Uterus (tissue), 4 donors: Measurements from ENCODE around the gene AMOTL1. TPM values are rescaled to one million over a fixed set of nuclear protein-coding genes. Genes with fewer than 3 reads are reported as not detected.

Experiments
- DNase-seq, 2 donors: peaks; one replicate each; pipeline ENCODE4 v3.0.0-alpha.2; 2019 to 2020
- H3K27ac ChIP-seq, 2 donors: fragments of 200-600 bp; sonication (generic); 1 replicate in 1 of 2; 2 replicates in 1 of 2; pipeline ENCODE4 v1.5.1; 2016 to 2018
- H3K27me3 ChIP-seq, 2 donors: fragments of 200-600 bp; sonication (generic); one replicate each; pipeline ENCODE4 v1.5.1; 2018 to 2019; ENCODE audit warnings: control low read depth in 1 of 2
- H3K36me3 ChIP-seq, 2 donors: fragments of 200-600 bp; sonication (generic); one replicate each; pipeline ENCODE4 v1.5.1; 2019; ENCODE audit warnings: control low read depth in 1 of 2
- H3K4me1 ChIP-seq, 2 donors: fragments of 200-600 bp; sonication (generic); one replicate each; pipeline ENCODE4 v1.5.1; 2018 to 2019; ENCODE audit warnings: control low read depth in 1 of 2
- H3K4me3 ChIP-seq, 2 donors: fragments of 200-600 bp; sonication (generic); 1 replicate in 1 of 2; 2 replicates in 1 of 2; pipeline ENCODE4 v1.5.1; 2018 to 2019; ENCODE audit warnings: mild to moderate bottlenecking in 1 of 2
- H3K9me3 ChIP-seq, 2 donors: fragments of 200-600 bp; sonication (generic); one replicate each; pipeline ENCODE4 v1.5.1; 2019; ENCODE audit warnings: control low read depth in 1 of 2
- CTCF ChIP-seq, 4 experiments: fragments of 200-600 bp in 2 of 4; fragments of 450-650 bp in 2 of 4; sonication (generic) in 2 of 4; IDR thresholded peaks; one replicate each; pipeline ENCODE4 v1.5.1; 2016 to 2019; ENCODE audit warnings: antibody characterized with exemption in 4 of 4, mild to moderate bottlenecking in 2 of 4, moderate library complexity in 1 of 4
- POLR2A ChIP-seq, 2 donors: fragments of 450-650 bp; IDR thresholded peaks; one replicate each; pipeline ENCODE4 v1.6.1; 2016; ENCODE audit warnings: antibody characterized with exemption in 2 of 2, mild to moderate bottlenecking in 1 of 2, moderate library complexity in 1 of 2
- intact Hi-C: fragments of 100-400 bp; cut with DNase I; formaldehyde crosslinking; loops from one replicate; pipeline ENCODE4 v1.15.1; 2023; ENCODE audit warnings: low total_unique reads
- total RNA-seq, 4 donors: library from RNA; depleted of rRNA in 3 of 4; stranded (reverse); fragments of >200 nt in 3 of 4; gene quantifications; one replicate each; pipeline versions ENCODE4 v1.1.0 to v1.2.4, GENCODE V29; 2014 to 2023
- donor health status: DM: yes; HTN: yes; CAD: no.

The AMOTL1 gene
- total RNA-seq, 4 donors from 2014 or later: 20.6 to 107 (median 41.5) TPM

DNA sequence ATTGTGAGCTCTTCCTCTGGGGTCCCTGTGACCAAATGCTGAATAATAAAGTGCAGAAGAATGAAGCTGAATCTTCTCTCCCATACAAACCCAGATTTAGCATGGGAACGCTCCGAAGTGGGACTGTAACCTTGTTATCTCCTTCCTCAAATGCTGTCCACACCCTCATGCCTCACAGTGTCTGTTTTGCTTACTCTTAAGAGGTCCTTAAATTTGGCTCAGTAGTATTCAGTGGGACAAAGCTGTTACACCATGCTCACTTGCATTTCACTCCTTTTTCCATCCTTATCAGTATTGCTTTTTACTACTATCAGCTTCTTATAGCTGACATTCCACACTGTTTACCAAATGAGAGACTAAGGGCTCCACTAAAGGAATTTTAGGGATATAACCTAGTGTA is 13.8 kb upstream of the AMOTL1 start:
- TF ChIP-seq CTCF (IDR thresholded peaks at IDR 0.05) (no peak), POLR2A (IDR thresholded peaks at IDR 0.05) (no peak)

DNA sequence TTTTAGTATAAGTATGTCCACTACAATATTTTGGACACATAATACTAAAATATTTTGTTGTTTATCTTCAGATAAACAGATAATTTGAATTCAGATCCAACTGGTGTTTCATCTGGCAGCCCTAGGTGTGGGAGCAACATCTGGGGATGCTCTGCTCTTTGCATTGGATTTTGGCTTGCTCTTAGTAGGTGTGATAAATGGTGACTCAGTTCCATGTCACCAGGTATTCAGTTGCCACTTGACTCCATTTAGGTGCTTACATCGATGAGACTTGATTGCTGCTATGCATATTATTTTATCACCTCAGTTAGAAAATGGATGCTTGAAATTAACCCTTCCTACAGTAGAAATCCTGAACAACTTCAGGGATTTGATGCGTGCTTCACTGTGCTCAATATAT is 13.3 kb upstream of the AMOTL1 start:
- no peak for DNase-seq
- TF ChIP-seq CTCF (IDR thresholded peaks at IDR 0.05): no peak
- TF ChIP-seq POLR2A (IDR thresholded peaks at IDR 0.05): no peak
- Histone ChIP-seq H3K36me3 (no peaks in the 10 kb centered on the region), H3K4me1 (no peaks in the 10 kb centered on the region), H3K9me3 (no peaks in the 10 kb centered on the region), H3K4me3 (no peak overlapping the region), H3K27ac (no peak overlapping the region), H3K27me3 (no peaks in the 10 kb centered on the region)
- intact Hi-C loops: no loop called here

More for the DNA sequence above, 13.8 kb upstream of the AMOTL1 start:
- H3K4me1 ChIP-seq: no peaks in the 10 kb centered on the region
- no peaks in the 10 kb centered on the region for H3K27me3 ChIP-seq
- no peaks in the 10 kb centered on the region for H3K9me3 ChIP-seq
- DNase-seq: no peak
- H3K27ac ChIP-seq: no peak overlapping the region
- intact Hi-C loops: no loop called here
- H3K4me3 ChIP-seq: no peak overlapping the region
- no peaks in the 10 kb centered on the region for H3K36me3 ChIP-seq

DNA sequence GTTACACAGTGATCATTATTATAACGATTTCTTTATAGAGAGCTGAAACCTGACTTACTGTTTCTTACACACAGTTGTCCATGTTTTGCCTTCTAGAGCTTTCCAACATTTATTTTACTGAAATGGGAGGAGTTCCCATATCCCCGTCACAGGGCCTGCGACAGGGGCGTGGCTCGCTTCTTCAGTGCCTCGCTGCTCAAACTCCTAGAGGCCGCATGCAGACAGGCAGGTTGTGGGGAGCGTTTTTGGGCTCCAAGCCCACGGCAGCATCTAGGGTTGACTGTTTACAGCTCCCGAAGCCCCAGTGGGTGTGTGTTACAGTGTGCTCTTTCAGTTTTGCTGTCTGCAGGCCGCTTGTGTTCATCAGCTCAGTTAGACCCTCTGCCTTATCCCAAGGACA is 12.7 kb upstream of the AMOTL1 start:
- TF ChIP-seq POLR2A (IDR thresholded peaks at IDR 0.05) (no peak), CTCF (IDR thresholded peaks at IDR 0.05) (no peak)
- H3K27ac ChIP-seq: no peak overlapping the region
- DNase-seq: no peak
- intact Hi-C loops: no loop called here
- no peaks in the 10 kb centered on the region for H3K9me3 ChIP-seq
- no peaks in the 10 kb centered on the region for H3K36me3 ChIP-seq
- H3K27me3 ChIP-seq: no peaks in the 10 kb centered on the region
- no peak overlapping the region for H3K4me3 ChIP-seq
- no peaks in the 10 kb centered on the region for H3K4me1 ChIP-seq

GRCh38 chr11:94757037-94757735 is 11.0 kb upstream of the AMOTL1 start:
- Histone ChIP-seq H3K27ac (no peak overlapping the region), H3K4me1 (no peaks in the 10 kb centered on the region), H3K27me3 (no peaks in the 10 kb centered on the region), H3K4me3 (no peak overlapping the region), H3K36me3 (no peaks in the 10 kb centered on the region), H3K9me3 (no peaks in the 10 kb centered on the region)
- no peak for DNase-seq
- intact Hi-C loops: no loop called here
- TF ChIP-seq POLR2A (IDR thresholded peaks at IDR 0.05): no peak
- no peak for TF ChIP-seq CTCF (IDR thresholded peaks at IDR 0.05)

DNA sequence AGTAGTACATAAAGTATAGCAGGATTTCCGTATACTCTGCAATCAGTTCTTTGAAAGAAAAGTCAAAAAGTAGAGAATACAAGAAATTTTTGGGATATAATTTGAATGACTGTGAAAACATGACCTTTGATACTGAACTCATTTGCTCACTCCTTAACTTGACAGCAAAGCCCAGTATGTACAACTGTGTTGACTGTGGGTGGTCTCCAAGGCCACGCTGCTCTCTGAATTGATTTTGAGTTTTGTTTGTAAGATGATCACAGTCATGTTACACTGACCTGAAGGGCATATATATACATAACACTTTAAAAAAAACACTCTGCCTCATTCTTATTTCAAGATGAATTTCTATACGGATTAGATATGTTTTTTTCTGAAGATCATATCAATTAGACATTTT is 9.5 kb upstream of the AMOTL1 start:
- H3K4me3 ChIP-seq: no peak overlapping the region
- H3K27me3 ChIP-seq: no peaks in the 10 kb centered on the region
- no peaks in the 10 kb centered on the region for H3K9me3 ChIP-seq
- H3K36me3 ChIP-seq: no peaks in the 10 kb centered on the region
- H3K27ac ChIP-seq: no peak overlapping the region
- H3K4me1 ChIP-seq: no peaks in the 10 kb centered on the region
- TF ChIP-seq POLR2A (IDR thresholded peaks at IDR 0.05): no peak
- no peak for TF ChIP-seq CTCF (IDR thresholded peaks at IDR 0.05)
- DNase-seq: no peak
- intact Hi-C loops: no loop called here
